ENCODE results near the gene IFT80. TPM values are rescaled to one million over a fixed set of nuclear protein-coding genes. Genes with fewer than 3 reads are reported as not detected.

The IFT80 gene
- polyA plus RNA-seq, 1 of the 3 experiments (the other 2 are of a cell fraction), result 10.5 TPM

GRCh38 chr3:160220038-160220437 lies 179.0 kb downstream of the IFT80 start:
- DNase-seq, result no peak
- Histone ChIP-seq H3K9me2 (no peaks in the 10 kb centered on the region), H3K27ac (ENCODE audit: low read depth in 2 of 2, low read length in 1 of 2) (no peak overlapping the region), H3K4me1 (ENCODE audit: control insufficient read depth in 1 of 2, insufficient read depth in 2 of 2, low read depth in 1 of 2, low read length in 1 of 2) (no peaks in the 10 kb centered on the region; a peak in 1 of 4 replicates), H3K79me2 (ENCODE audit: insufficient read depth) (no peaks in the 10 kb centered on the region), H3K27me3 (ENCODE audit: insufficient read depth) (peaks cover 9% of the 10 kb centered on the region; the same call in 1 of the 2 replicates), H3K4me2 (no peak overlapping the region), H3K4me3 (ENCODE audit: low read depth in 2 of 2, low read length in 1 of 2) (no peak overlapping the region), H3K9me3 (no peaks in the 10 kb centered on the region), H3K9ac (no peak overlapping the region), H3K36me3 (replicated peaks in 1 of 2; ENCODE audit: control insufficient read depth in 1 of 2, insufficient read depth in 2 of 2, low read length in 1 of 2) (no peaks in the 10 kb centered on the region), H2AFZ (ENCODE audit: low read depth) (no peak overlapping the region), H3F3A (replicated peaks; ENCODE audit: insufficient read depth) (no peaks in the 10 kb centered on the region), H4K20me1 (ENCODE audit: insufficient read depth) (no peaks in the 10 kb centered on the region)
- TF ChIP-seq, protein P1, sequence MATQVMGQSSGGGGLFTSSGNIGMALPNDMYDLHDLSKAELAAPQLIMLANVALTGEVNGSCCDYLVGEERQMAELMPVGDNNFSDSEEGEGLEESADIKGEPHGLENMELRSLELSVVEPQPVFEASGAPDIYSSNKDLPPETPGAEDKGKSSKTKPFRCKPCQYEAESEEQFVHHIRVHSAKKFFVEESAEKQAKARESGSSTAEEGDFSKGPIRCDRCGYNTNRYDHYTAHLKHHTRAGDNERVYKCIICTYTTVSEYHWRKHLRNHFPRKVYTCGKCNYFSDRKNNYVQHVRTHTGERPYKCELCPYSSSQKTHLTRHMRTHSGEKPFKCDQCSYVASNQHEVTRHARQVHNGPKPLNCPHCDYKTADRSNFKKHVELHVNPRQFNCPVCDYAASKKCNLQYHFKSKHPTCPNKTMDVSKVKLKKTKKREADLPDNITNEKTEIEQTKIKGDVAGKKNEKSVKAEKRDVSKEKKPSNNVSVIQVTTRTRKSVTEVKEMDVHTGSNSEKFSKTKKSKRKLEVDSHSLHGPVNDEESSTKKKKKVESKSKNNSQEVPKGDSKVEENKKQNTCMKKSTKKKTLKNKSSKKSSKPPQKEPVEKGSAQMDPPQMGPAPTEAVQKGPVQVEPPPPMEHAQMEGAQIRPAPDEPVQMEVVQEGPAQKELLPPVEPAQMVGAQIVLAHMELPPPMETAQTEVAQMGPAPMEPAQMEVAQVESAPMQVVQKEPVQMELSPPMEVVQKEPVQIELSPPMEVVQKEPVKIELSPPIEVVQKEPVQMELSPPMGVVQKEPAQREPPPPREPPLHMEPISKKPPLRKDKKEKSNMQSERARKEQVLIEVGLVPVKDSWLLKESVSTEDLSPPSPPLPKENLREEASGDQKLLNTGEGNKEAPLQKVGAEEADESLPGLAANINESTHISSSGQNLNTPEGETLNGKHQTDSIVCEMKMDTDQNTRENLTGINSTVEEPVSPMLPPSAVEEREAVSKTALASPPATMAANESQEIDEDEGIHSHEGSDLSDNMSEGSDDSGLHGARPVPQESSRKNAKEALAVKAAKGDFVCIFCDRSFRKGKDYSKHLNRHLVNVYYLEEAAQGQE (IDR thresholded peaks at IDR 0.05; ENCODE audit: low read depth, low read length), result no peak
- no peak for TF ChIP-seq JUND (IDR thresholded peaks at IDR 0.05)
- TF ChIP-seq EP300 (IDR thresholded peaks at IDR 0.05; ENCODE audit: borderline replicate concordance in 1 of 2, low read depth in 1 of 2, low read length in 1 of 2), result no peak
- TF ChIP-seq YY1 (IDR thresholded peaks at IDR 0.05; ENCODE audit: low read depth), result no peak
- no peak for TF ChIP-seq FOSL2 (IDR thresholded peaks at IDR 0.05; ENCODE audit: borderline replicate concordance, low read depth)
- TF ChIP-seq RAD21 (IDR thresholded peaks at IDR 0.05; ENCODE audit: low read length), result no peak
- no peak for TF ChIP-seq TAF1 (IDR thresholded peaks at IDR 0.05; ENCODE audit: borderline replicate concordance, low read depth, low read length)
- no peak for TF ChIP-seq PBX3 (IDR thresholded peaks at IDR 0.05)
- TF ChIP-seq EZH2phosphoT487 (IDR thresholded peaks at IDR 0.05; ENCODE audit: borderline replicate concordance, low read depth), result no peak
- no peak for TF ChIP-seq ELF1 (IDR thresholded peaks at IDR 0.05)
- no peak for TF ChIP-seq USF1 (IDR thresholded peaks at IDR 0.05; ENCODE audit: borderline replicate concordance, low read depth)
- no peak for TF ChIP-seq GATA2 (CRISPR knock-in tag; IDR thresholded peaks at IDR 0.05)
- no peak for TF ChIP-seq ZBTB33 (IDR thresholded peaks at IDR 0.05; ENCODE audit: borderline replicate concordance, low read depth)
- TF ChIP-seq TCF12 (IDR thresholded peaks at IDR 0.05), result no peak
- 97% methylated on average over 2 of the region's 2 CpGs for WGBS (ENCODE audit: low lambda C conversion rate)
- POLR2A ChIA-PET, result no interaction called here
- CTCF ChIA-PET, result interaction anchor here (0.7 to 1.4 kb wide), 5 partner anchors 16 to 187 kb away, joined by 3 to 6 read pairs (median 3); no protein-coding TSS in a partner anchor
